ENCODE results near the gene PSORS1C2. TPM values are rescaled to one million over a fixed set of nuclear protein-coding genes. Genes with fewer than 3 reads are reported as not detected.
"Not testable (repeated sequence)": the region's sequence is repeated elsewhere in the genome, so short reads cannot be mapped to it uniquely, and the experiment has no call there.

PSORS1C2 gene
- total RNA-seq, 1 donor from 2014 or later = not detected

DNA sequence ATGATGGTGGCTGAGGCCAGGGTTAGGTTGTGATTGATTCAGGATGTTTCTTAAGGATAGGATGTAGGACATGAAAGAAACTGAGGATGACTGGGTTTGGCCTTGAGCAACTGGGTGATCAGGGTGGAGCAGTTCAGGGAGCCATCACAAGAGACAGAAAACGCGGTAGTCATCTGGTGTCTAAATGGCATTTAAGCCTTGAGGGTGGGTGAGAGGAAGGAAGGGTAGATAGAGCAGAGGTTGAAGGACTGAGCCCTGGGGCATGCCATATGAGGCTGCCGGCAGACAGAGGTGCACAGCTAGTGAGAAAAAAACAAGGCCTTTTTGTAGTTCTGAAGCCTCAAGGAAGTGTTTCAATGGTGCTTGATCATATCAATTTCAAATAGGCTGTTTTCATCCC is 29.7 kb upstream of the PSORS1C2 start:
- no peak for DNase-seq (ENCODE audit: low spot score)
- no peak for ATAC-seq

DNA sequence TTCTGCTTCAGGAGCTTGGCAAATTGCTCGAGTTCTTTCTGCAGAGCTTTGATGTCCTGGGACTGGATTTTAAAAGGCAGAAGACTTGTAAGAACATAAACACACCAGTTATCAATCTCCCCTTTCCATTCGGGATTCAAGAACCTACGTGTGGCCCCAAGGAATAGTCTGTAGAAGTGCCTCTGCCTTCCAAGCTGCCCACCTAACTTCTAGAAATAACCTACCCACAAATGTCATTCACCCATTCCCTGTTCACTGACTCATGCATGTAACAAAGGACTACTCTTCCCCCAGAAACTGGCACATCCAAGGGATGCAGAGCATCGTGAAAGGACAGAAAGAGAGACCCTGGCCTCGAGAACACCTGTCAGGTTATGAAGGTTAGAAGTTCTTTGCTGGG is 27.1 kb upstream of the PSORS1C2 start:
- DNase-seq (ENCODE audit: low spot score) (no peak), ATAC-seq (no peak)

DNA sequence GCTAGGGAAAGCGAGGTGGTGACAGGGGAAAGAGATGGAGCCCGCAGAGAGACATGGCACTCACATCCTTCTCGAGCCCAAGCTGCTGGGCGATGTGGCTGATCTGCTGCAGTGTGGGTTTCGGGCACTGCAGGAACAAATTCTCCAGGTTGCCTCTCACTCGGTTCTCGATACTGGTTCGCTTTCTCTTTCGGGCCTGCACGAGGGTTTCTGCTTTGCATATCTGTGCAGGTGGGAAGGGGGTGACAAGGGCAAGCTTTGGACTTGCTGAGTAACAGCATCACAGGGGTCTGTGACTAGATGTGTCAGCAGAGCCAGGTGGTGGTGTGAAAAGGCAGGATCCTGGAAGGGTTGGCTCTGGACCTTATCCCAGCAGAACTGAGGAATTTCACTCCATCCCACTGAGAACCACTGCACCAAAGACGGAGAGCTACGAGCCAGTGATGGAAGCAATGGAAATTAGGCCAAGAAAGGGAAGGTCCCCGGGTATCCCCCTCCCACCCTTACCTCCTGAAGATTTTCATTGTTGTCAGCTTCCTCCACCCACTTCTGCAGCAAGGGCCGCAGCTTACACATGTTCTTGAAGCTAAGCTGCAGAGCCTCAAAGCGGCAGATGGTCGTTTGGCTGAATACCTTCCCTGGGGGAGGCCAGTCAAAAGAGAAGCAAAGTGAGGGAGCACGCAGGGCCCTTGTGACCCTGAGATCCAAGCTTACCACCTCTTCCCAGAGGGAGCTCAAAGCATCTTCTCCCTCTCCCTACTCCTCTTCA is 26.4 kb upstream of the PSORS1C2 start:
- ATAC-seq = not testable (repeated sequence)

DNA sequence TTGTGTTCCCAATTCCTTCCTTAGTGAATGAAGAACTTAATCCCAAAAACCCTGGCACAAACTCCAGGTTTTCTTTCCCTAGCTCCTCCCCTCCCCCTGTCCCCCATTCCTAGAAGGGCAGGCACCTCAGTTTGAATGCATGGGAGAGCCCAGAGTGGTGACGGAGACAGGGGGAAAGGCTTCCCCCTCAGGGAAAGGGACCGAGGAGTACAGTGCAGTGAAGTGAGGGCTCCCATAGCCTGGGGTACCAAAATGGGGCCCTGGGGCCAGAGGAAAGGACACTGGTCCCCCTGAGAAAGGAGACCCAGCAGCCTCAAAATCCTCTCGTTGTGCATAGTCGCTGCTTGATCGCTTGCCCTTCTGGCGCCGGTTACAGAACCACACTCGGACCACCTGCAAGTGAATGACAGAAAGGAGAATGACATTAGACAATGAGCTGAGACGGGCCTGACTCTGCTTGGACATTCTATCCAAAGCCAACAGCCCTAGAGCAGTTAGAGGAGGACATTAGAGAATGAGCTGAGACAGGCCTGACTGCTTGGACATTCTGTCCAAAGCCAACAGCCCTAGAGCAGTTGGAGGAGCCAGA is 25.7 kb upstream of the PSORS1C2 start:
- not testable (repeated sequence) for DNase-seq (ENCODE audit: low spot score); ATAC-seq

More for the DNA sequence above, 26.4 kb upstream of the PSORS1C2 start:
- DNase-seq (ENCODE audit: low spot score) = not testable (repeated sequence)

DNA sequence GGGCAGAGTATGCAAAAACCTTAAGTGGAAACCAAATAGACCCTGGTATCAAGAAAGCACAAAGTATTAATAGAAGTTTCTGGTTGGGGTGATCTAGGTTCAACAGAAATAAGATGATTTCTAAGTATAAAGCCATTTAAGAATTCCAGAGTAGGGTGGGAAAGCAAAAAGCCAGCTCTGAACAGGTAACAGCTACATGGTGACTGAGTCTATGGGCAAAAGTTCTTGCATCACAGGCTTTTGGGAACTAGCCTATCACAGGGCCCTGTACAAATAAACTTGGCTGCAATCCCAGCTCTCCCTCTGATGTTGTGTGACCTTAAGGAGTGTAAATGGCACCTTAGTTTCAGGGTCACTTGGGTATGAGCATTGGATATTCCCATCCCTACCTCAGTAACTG is 25.1 kb upstream of the PSORS1C2 start:
- peak; percentile 84 for ATAC-seq
- DNase-seq (ENCODE audit: low spot score) = no peak

DNA sequence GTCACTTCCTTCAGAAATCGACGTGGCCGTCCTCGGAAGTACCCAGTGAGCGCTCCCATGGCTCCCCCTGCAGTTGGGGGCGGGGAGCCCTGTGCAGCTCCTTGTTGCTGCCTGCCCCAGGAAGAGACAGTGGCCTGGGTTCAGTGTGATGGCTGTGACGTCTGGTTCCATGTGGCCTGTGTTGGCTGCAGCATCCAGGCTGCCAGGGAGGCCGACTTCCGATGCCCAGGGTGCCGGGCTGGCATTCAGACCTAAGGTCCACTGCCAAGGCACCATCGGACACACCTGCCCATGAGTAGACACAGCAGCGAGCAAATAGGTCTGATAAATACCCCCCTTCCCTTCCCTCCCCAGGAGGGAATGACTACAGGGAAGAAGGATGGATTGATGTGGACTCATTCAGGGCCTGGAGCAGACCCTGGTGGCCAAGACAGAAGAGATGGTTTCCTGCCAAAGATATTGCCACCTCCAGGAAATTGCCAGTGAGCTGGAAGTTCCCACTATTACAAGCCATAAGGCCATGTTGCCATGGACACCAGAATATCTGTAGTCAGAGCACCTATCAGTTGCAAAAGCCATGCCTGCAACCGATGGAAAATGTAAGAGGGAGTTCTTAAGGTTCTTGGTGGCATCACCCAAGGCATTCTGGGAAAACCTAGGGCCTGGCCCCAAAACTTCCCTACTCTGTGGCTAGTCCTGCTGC is 23.7 kb upstream of the PSORS1C2 start:
- DNase-seq (ENCODE audit: low spot score) = no peak

DNA sequence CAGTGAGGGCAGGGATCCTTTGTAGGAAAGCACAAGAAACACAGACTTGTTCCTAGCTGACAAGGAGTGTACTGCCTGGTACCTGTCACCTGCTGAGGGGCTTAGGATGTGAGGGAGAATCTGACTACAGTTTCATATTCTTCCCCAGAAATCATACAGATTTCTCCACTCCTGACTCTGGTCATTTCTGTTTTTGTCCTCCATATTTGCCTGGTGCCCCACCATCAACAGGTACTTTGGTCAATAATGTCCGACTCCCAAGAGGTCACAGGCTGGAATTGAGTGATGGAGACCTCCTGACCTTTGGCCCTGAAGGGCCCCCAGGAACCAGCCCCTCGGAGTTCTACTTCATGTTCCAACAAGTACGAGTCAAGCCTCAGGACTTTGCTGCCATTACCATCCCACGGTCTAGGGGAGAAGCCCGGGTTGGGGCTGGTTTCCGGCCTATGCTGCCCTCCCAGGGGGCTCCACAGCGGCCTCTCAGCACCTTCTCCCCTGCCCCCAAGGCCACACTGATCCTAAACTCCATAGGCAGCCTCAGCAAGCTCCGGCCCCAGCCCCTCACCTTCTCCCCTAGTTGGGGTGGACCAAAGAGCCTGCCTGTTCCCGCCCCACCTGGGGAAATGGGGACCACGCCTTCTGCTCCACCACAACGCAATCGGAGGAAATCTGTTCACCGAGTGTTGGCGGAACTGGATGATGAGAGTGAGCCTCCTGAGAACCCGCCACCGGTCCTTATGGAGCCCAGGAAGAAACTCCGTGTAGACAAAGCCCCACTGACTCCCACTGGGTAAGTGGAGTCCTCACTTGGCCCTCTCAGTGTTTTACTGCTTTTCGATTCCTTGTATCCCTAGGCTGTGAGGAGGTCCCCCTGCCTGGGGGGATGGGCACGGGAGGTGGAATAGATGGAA is 22.6 kb upstream of the PSORS1C2 start:
- DNase-seq (ENCODE audit: low spot score) (no peak), ATAC-seq (no peak)

More for the DNA sequence above, 23.7 kb upstream of the PSORS1C2 start:
- no peak for ATAC-seq

DNA sequence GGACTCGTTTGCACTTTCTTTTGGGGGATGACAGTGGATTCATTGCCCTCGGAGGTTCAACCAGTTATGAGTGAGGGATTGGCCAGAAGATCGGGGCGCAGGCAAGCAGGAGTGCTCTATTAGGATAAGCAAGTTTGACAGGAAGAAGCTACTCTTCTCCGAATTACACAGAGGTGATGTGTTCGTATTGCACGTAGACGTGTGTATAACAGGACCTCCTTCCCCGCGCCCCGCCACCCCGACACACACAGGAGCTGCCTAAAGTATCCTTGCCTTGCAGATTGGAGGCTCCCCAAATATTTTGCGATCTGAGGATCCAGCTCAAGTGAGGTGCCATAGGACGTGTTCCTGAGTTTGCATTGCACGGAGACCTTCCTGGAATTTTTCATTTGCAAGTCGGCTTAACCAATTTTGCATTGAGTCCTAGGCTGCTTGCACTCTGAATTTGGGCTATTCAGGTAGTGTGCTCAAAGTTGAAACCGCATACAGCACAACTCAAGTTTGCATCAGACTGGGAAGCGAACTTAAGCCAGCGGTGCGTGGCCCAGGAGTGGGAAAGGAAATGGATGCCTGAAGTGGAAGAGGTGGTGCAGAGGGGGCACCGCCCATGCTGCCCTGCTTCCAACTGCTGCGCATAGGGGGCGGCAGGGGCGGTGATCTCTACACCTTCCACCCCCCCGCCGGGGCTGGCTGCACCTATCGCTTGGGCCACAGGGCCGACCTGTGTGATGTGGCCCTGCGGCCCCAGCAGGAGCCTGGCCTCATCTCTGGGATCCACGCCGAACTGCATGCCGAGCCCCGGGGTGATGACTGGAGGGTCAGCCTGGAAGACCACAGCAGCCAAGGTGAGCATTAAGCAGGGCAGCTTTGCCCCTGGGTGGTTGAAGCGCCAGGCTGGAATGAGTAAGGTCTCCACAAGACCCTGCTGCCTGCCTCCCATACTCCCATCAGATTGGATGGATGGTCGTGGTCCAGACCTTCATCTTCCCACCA is 20.3 kb upstream of the PSORS1C2 start:
- DNase-seq (ENCODE audit: low spot score) = no peak
- no peak for ATAC-seq

DNA sequence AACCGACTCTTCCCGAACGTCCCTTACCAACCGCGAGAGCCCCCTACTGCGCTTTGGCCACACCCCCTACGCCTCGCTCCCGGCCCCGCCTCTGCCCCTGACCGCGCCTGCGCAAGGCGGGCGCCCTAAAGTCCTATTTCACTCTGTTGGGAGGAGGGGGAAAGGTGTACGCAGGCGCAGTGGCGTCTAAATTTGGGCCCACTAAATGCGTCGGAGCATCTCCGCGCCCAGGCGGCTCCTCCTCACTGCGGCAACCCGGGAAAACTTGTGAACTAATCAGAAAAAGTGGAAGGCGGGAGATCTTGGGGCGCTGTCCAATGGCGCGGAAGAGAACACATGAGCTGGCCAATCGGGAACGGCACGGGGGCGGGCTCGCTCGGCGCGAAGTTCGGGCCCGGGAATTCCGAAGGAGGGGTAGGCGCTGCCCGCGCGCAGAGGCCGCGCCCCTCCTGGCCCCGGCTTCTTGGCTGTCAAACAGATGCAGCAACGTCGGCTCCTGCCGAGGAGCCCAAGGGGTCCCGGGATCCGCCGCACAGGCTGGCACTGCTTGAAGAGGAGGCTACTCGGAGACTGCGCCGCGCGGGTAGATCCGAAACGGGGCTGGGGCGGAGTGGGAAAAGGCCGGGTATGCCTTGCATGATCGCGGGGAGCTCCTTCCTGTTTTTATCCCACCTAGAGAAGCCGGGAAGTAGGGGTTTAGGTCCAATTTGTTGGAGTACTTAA is 19.4 kb upstream of the PSORS1C2 start, which contains the start of gene TCF19:
Gene TCF19 (plus strand): TSS at position 450 of the 723 bp plus-strand sequence. CDS start 881 bp downstream, outside the sequence.
- peak; percentile 95 for ATAC-seq
- peak; percentile 99 for DNase-seq (ENCODE audit: low spot score)

DNA sequence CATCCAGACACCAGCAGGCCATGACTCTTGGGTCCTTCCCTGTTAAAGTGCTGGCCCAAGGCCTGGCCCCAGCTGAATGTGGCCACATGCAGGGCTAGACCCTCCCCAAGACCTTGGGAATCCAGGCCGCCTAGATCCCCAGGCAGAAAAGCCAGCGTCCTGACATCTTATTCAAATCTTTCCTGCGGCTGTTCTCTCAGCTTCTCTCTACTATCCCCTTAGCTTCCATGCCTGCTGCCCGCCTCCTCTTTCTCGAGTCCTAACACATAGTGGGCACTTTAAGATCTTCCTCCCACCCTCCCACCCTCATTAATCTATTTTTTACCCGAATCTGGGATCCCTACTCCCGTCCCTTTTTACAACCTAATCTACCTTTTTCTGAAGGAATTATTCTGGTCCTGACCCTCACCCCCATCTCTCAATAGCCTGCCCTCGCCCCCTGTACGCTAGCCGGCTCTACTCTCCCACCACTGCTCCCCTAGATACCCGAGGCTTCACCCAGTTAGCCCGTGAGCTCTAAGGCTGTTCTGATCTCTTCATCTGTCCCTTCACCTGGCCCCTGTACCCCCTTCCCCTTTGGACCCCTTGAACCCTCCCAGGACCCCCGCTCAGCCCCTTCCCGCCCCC is 18.8 kb upstream of the PSORS1C2 start, which contains the start of gene CCHCR1:
Gene CCHCR1 (minus strand): TSS at position 290 of the 627 bp plus-strand sequence. CDS start 202 bp downstream, at position 88.
- DNase-seq (ENCODE audit: low spot score) (no peak), ATAC-seq (peak; percentile 38)

DNA sequence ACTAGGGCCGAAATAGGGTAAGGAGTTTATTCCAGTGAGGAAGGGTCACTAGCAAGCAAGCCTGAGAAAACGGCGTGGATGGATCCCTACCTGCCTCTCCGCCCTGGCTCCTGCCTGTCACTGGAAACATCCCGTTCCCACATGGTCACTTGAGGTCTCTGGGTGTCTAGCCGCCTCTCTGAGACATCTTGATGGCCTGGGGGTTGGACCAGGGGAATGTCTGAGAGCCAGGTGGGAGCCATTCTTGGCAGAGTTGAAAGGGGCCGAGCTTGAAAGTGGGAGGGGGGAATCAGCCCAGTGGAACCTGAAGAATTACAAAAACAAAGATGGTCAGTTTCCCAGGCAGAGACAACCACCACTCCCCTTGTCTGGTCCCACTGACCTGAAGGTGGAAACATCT is 17.8 kb upstream of the PSORS1C2 start:
- no peak for ATAC-seq

DNA sequence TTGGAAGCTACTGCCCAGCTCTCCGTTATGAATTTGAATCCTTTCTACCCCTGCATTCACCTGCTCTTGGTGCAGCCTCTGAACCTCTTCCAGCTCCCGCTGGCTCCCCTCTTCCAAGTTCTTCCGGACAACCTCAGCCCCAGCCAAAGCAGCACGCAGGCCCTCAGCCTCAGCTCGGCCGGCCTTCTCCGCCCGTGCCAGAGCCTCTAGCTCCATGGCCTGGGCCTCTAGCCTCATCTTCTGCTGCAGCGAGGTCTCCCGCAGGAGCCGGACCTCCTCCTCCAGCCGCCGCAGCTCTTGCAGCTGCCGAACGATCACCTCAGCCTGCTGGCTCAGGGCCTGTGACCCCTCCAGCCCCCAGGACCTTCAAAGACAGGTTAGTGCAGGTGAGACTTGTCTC is 15.6 kb upstream of the PSORS1C2 start:
- ATAC-seq (no peak), DNase-seq (ENCODE audit: low spot score) (no peak)

More for the DNA sequence above, 17.8 kb upstream of the PSORS1C2 start:
- DNase-seq (ENCODE audit: low spot score) = no peak

DNA sequence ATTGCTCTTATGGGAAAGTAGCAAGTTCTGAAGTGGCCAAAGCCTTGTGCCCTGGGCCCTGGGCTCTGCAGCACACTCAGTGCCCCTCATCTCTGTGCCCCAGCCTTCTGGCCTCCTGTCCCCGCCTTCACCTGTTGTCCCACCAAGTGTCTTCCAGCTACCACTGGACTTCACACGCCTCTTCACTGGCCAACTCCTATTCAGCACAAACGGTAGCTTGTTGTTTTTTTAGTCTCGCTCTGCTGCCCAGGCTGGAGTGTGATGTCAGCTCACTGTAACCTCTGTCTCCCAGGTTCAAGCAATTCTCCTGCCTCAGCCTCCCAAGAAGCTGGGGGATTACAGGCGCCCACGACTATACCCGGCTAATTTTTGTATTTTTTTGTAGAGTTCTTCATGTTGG is 13.9 kb upstream of the PSORS1C2 start:
- ATAC-seq = no peak

DNA sequence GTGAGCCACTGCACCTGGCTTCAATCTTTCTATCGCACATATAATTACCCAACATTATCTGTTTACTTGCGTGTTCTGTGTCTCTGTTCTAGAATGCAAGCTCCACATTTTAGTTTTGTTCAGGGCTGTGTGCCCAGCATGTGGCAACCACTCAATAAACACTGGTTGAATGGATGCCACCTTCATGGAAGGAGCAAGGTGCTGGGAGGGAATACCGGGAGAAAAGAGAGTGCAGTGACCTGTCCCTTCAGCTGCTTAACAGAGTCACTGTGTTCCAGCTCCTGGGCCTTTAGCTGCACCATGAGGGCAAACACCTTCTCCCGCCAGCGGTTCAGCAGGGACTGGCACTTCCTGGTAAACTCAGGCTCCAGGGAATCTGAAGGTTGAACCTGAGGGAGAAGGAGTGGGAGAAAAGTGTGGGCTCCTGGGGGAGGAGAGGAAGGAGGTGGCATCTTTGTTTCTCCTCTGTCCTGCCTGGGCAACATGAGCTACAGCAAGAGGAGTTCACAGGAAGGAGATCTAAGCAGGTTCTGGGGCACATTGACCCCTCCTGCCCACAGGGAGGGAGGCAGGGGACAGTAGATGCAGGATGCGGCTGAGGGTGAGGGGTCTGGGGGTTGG is 11.1 kb upstream of the PSORS1C2 start:
- ATAC-seq (peak; percentile 91), DNase-seq (ENCODE audit: low spot score) (peak; percentile 75)

More for the DNA sequence above, 13.9 kb upstream of the PSORS1C2 start:
- no peak for DNase-seq (ENCODE audit: low spot score)

DNA sequence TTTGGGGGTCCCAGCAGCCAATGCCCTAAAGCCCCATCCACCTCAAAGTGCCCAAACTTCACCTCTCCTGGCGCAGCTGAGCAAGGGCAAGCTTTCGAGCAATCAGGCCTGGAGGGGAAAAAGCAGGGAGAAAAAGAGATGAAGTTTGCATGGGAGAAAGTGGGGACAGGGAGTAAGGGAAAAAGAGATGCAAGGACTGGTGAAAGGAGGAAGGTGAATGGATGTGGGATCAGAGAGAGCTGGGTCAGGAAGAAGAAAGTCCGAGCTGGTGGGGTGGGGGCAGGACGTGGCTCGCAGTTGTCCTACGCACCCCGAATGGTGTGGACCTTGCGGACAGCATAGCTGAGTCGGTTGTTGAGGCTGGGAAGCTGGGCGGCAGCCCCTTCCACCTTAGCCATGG is 6.5 kb upstream of the PSORS1C2 start:
- DNase-seq (ENCODE audit: low spot score) (no peak), ATAC-seq (no peak)

DNA sequence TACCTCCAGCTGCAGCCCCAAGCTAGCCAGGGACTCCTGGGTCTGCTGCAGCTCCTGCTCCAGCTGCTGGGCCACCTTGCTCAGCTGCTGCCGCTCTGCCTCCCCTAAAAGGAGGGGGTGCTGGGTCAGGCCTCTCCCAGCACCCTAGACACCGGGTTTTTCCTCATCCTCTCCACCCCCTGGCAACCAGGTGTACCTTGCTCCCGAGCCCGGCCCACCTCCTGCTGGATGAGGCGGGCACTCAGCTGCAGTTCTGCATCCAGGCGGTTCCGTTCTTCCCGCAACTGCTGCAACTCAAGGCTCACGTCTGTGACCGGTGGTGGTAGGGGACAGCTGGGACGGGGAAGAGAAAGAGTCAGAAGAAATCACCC is 6.1 kb upstream of the PSORS1C2 start:
- ATAC-seq (no peak), DNase-seq (ENCODE audit: low spot score) (no peak)

DNA sequence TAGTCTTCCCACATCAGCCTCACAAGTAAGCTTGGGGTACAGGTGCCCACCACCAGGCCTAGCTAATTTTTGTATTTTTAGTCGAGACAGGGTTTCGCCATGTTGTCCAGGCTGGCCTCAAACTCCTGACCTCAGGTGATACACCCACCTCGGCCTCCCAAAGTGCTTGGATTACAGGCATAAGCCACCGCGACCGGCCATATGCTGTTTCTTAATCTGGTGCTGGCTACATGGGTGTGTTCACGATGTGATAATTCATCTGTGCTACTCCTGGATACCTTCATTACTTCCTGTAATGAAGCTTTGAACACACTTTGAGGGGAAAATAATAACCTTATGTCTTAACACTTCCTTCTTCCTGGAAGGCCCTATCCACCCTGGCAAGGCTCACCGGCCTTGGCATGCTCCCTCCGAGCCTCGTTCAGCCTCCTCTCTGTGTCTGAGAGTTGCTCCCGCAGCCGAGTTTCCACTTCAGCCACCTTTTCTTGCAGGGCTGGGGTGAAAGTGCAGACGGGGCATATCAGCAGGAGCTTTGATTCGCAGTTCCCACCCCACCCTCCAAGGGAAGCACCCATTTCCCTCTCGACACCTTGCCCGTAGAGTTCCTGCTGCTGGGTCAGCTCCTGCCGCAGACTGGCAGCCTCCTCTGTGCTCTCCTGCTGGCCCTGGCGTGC is 5.6 kb upstream of the PSORS1C2 start:
- ATAC-seq (no peak), DNase-seq (ENCODE audit: low spot score) (no peak)
